ENCODE results near the gene TBPL1.
"Not testable (repeated sequence)": the region's sequence is repeated elsewhere in the genome, so short reads cannot be mapped to it uniquely, and the experiment has no call there.

Gene TBPL1

GRCh38 chr6:133953634-133954415, 801 bp downstream of the TBPL1 start:
- DNase-seq (ENCODE audit: low read depth in 2 of 2) = no peak

DNA sequence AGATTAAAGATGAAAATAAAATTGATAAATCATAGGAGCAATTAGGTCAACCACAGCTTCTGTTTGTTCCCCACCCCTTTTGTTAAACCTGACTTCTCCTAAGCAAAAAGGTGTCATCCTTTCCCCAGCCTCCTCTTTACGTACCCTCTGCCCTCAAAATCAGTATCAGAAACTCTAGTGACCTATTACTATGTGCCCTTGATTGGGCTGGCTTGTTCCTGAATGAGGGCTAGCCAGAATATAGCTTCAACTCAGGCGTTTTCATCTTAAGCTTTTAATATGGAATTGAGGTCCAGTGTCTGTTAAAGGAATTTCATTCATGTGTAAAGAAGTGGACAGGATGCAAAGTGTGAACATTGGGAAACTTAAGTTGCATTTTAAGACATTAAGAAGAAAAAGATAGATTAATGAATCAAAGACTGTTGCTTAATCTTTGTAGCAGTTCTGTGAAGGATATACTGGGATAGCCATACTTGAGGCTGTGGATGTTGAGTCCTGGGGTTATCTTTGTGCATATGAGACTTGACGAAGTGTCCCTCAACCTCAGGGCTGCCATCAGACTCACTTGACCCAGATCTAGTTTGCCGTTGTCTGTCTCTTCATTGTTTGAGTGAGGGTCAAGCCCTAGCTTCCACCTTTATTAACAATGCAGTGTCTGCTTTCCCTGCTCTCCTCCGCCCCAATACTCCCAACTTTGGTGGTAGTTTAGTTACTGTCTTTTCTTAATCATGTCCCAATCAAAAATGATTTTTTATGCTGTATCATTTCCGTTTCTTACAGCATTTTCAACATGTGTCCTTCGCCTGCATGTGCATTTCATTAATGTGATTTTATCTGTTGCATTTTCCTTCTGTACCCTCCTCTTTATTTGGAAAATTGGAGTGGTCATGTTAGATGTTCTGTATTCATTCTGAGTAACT, 1.9 kb downstream of the TBPL1 start:
- no peak for DNase-seq (ENCODE audit: low read depth in 2 of 2)

GRCh38 chr6:133955582-133956415, 2.8 kb downstream of the TBPL1 start:
- no peak for DNase-seq (ENCODE audit: low read depth in 2 of 2)

- no peak for DNase-seq (ENCODE audit: low read depth in 2 of 2)
These were observed 3.5 kb downstream of the TBPL1 start for GRCh38 chr6:133956416-133957049.

DNA sequence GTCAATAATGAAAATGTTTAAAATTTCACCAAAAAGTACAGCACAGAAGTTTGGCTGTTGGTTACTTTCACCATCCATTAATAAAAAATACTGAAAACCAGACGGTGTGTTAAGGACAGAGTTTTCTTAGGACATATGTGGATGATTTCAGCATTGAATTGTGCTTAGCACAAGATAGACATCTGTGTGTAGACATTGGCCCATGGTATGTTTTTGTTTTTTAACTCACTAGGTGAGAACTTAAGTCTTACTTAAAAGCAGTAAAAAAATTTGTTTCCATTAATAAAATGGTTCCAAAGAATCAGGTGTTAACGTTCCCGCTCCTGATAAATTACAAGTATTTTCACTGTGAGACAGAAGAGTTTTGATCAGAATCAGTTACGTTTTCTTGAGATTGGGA, 4.2 kb downstream of the TBPL1 start:
- DNase-seq (ENCODE audit: low read depth in 2 of 2) = no peak

DNA sequence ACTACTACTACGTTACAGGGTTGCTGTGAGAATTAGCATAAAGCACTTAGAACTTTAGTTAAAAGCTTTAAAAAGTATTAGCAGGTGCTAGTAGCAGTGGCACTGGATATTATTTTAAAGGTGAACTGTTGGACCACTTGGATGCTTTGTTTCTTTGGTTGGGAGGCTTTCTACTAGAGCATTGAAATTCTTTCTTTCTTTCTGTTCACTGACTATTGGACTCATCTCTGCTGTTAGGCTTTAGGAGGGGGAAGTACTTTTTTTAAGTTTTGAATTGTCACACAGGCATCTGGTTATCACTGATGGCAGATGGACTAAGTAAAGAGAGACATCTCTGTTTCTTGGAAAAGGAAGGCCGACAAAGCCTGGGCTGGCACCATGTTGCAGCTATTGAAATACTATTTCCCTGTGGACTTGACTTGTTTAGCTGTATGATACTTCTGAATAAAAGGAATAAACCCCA, 4.8 kb downstream of the TBPL1 start:
- no peak for DNase-seq (ENCODE audit: low read depth in 2 of 2)

GRCh38 chr6:133958791-133959190, 5.8 kb downstream of the TBPL1 start:
- no peak for DNase-seq (ENCODE audit: low read depth in 2 of 2)

GRCh38 chr6:133959667-133960368, 6.8 kb downstream of the TBPL1 start:
- no peak for DNase-seq (ENCODE audit: low read depth in 2 of 2)

DNA sequence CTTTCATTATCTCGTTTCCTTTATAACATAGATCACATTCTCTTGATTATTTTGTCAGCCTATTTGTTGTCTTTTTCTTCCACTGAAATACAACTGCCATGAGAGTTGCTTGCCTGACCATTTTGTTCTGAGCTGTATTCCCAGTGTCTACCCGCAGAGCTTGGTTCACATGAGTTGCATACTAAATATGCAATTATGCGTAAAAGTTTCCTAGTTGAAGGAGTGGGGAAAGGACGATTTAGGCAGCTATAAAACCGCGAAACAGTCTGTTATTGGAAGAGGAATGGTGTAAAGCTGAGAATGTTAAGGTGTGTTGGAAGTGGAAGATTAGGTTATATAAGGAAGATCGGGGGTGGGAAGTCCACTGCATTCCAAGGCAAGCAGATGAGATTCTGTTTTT, 8.8 kb downstream of the TBPL1 start:
- DNase-seq (ENCODE audit: low read depth in 2 of 2) = no peak

DNA sequence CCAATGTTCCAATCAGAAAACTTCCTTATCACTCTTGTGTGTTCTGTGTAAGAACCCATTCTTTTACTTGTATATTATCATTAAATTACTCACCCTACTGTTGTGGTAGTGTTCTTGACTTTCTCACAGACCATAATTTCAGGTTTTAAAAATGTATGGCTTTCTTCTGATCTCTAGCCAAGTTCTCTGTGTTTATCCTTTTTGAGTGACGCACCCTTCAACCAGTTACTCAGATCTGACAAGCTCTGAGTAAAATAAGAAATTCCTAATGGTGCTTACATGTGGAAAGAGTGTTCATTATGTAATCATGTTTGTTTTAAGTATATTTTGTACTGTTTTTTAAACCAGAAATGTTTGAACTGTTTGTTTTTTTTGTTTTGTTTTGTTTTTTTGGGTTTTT, 11.0 kb downstream of the TBPL1 start:
- no peak for DNase-seq (ENCODE audit: low read depth in 2 of 2)

- no peak for DNase-seq (ENCODE audit: low read depth in 2 of 2)
These were observed 11.7 kb downstream of the TBPL1 start for GRCh38 chr6:133964702-133965101.

- no peak for DNase-seq (ENCODE audit: low read depth in 2 of 2)
These were observed 12.9 kb downstream of the TBPL1 start for GRCh38 chr6:133965817-133966360.

DNA sequence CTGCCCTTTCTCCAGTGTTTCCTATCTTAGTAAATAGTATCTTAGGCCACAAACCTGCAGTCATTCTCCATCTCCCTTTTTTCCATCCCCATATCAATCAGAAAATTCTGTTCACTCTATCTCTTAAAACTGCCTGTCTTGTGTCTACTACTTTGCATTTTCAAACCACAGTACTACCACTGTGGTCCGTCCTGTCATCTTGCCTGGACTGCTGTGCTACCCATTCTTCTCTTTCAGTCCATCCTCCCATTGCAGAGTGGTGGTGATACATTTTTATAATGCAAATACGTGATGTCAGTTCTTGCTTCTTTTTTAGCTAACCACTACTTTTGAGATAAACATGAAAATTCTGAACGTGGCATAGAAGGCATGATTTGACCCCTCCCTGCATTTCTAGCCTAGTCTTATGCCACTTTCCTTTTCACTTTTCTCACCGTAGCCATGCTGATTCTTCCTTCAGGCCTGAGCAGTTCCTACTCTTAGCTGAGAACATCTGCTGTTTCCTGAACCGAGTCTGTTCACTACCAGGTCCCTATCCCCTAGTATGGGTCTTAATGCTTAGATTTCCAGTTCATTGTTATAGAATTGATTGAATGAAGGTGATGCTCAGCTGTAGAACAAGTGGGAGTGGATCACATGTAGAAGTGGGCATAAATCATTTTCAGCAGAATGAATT, 13.8 kb downstream of the TBPL1 start:
- no peak for DNase-seq (ENCODE audit: low read depth in 2 of 2)

DNA sequence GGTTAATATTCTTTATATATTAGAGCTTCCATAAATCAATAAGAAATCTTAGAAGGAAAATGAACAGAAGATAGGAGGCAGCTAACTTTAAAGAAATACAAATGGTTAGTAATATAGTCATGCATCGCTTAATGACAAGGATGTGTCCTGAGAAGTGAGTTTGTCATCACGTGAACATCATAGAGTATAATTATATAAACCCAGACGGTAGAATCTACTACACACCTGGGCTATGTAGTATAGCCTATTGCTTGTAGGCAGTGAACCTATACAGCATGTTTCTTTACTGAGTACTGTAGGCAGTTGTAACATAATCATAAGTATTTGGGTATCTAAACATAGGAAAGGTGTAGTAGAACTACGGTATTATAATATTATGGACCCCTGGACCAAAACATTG, 14.3 kb downstream of the TBPL1 start:
- no peak for DNase-seq (ENCODE audit: low read depth in 2 of 2)

DNA sequence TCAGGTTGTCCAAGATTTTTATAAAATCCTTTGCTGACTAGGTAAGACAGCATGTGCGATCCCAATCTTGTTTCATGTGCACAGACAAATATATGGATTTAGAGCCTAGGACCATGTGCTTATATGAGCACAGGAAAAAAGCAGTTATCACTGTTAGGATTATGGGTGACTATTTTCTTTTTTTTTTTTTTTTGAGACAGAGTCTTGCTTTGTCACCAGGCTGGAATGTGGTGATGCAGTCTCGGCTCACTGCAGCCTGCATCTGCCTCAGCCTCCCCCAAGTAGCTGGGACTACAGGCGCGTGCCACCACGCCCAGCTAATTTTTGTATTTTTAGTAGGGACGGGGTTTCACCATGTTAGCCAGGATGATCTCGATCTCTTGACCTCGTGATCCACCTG, 14.8 kb downstream of the TBPL1 start:
- not testable (repeated sequence) for DNase-seq (ENCODE audit: low read depth in 2 of 2)

- no peak for DNase-seq (ENCODE audit: low read depth in 2 of 2)
These were observed 16.4 kb downstream of the TBPL1 start for GRCh38 chr6:133969285-133969920.

GRCh38 chr6:133969921-133970295, 16.9 kb downstream of the TBPL1 start:
- DNase-seq (ENCODE audit: low read depth in 2 of 2) = no peak

GRCh38 chr6:133971861-133972260, 18.8 kb downstream of the TBPL1 start:
- no peak for DNase-seq (ENCODE audit: low read depth in 2 of 2)

- DNase-seq (ENCODE audit: low read depth in 2 of 2) = no peak
These were observed 19.4 kb downstream of the TBPL1 start for GRCh38 chr6:133972388-133972787.
